Adrenal gland (tissue), 12 donors: ENCODE measurements around the gene B3GLCT. TPM values are rescaled to one million over a fixed set of nuclear protein-coding genes. Genes with fewer than 3 reads are reported as not detected.

Experiments used
- DNase-seq, 7 donors: peaks; one replicate each; pipeline ENCODE4 v3.0.0-alpha.2; 2019 to 2020
- H3K27ac ChIP-seq, 5 donors: fragments of 200-600 bp; sonication (generic) in 4 of 5; 1 replicate in 3 of 5; 2 replicates in 2 of 5; pipeline versions ENCODE4 v1.5.1 to v1.8.0; 2016 to 2020; ENCODE audit warnings: mild to moderate bottlenecking in 1 of 5
- H3K27me3 ChIP-seq: fragments of 200-600 bp; 2 replicates; pipeline ENCODE4 v1.8.0; 2021
- H3K36me3 ChIP-seq, 2 donors: fragments of 200-600 bp; replicated peaks in 1 of 2; 1 replicate in 1 of 2; 2 replicates in 1 of 2; pipeline versions ENCODE4 v1.5.1 to v1.8.0; 2018 to 2022
- H3K4me1 ChIP-seq, 2 donors: fragments of 200-600 bp; replicated peaks in 1 of 2; 1 replicate in 1 of 2; 2 replicates in 1 of 2; pipeline versions ENCODE4 v1.5.1 to v1.8.0; 2018 to 2021
- H3K4me3 ChIP-seq, 4 donors: fragments of 200-600 bp; sonication (generic) in 3 of 4; one replicate each; pipeline ENCODE4 v1.5.1; 2016 to 2018
- H3K9me3 ChIP-seq, 3 donors: fragments of 200-600 bp; sonication (generic) in 1 of 3; replicated peaks in 1 of 3; 1 replicate in 2 of 3; 2 replicates in 1 of 3; pipeline versions ENCODE4 v1.5.1 to v1.8.0; 2016 to 2021
- CTCF ChIP-seq, 6 experiments: fragments of 450-650 bp in 4 of 6; fragments of 200-600 bp in 2 of 6; sonication (generic) in 1 of 6; IDR thresholded peaks; 1 replicate in 5 of 6; 2 replicates in 1 of 6; pipeline versions ENCODE4 v1.5.1 to v1.8.0; 2016 to 2021; ENCODE audit warnings: antibody characterized with exemption in 6 of 6, mild to moderate bottlenecking in 2 of 6, moderate library complexity in 1 of 6
- POLR2A ChIP-seq, 2 donors: fragments of 450-650 bp; IDR thresholded peaks; one replicate each; pipeline ENCODE4 v1.6.1; 2017; ENCODE audit warnings: antibody characterized with exemption in 2 of 2, mild to moderate bottlenecking in 2 of 2, moderate library complexity in 1 of 2
- WGBS, 4 donors: extraction: QIAGEN DNeasy Blood & Tissue Kit in 2 of 4; methylation state at CpG; one replicate each; pipeline versions ENCODE4 v1.1.5 to v1.1.7; 2013 to 2017; 5-methylcytosine and 5-hydroxymethylcytosine counted together
- intact Hi-C, 2 donors: fragments of 100-400 bp; cut with DNase I; formaldehyde crosslinking; loops; one replicate each; pipeline versions ENCODE4 v1.14.1 to v1.15.0; 2022 to 2023
- polyA plus RNA-seq, 3 donors: library from polyadenylated mRNA; stranded (reverse); fragments of 200-250 nt in 2 of 3; fragments of 350-450 nt in 1 of 3; fragmentation: Illumina TruSeq in 1 of 3; extraction: RNeasy Lipid Tissue Mini Kit (QIAGEN cat#74804) in 1 of 3; gene quantifications; one replicate each; pipeline ENCODE4 v1.2.3, GENCODE V29; 2013 to 2014
- total RNA-seq, 9 donors: library from RNA; depleted of rRNA in 4 of 9; stranded (reverse); fragments of >200 nt in 4 of 9; fragments of 120-200 nt in 1 of 9; fragmentation: NEBNext Ultra II Directional in 1 of 9; extraction: Animal tissue kit (Norgen Biotek cat#: 25700) in 1 of 9; gene quantifications; one replicate each; pipeline versions ENCODE4 v1.1.0 to v1.2.4, GENCODE V29; 2013 to 2023
- donor health status: healthy with polysubstance abuse.
- donor health status: Bipolar disorder and iron deficiency.
- donor health status: DM: yes; HTN: yes; CAD: no.
- donor health status: DM: no; HTN: no; CAD: no.
- donor health status: DM: no; HTN: no; CAD: no.
- donor health status: DM: yes; HTN: yes; CAD: no.

Gene B3GLCT
- total and polyA plus RNA-seq, 12 donors: 1.9 to 6.4 (median 3.5) TPM

GRCh38 chr13:31168736-31169135 is 31.0 kb upstream of the B3GLCT start:
- no peak for TF ChIP-seq CTCF (IDR thresholded peaks at IDR 0.05)
- no peak for TF ChIP-seq POLR2A (IDR thresholded peaks at IDR 0.05)
- 92 to 97% (median 93%) methylated on average over 11 of the region's 11 CpGs for WGBS, 4 donors
- intact Hi-C loops: no loop called here

DNA sequence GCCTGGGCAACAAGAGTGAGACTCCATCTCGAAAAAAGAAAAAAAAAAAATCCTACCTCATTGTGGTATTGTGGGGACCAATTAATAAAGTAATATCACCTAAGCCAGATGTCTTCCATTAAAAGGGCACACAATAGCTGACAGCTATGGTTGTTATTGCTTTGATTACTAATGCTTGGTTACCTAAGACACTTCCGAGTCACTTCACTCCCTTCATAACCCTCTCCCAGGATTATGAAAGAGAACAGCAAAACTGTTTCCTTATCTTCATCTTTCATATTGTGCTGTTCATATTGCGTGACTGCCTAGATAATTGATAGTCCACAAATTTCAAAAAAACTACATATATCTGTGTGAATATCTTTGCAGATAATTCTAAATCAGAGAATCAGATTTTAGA is 27.8 kb upstream of the B3GLCT start:
- Histone ChIP-seq H3K36me3 (no peaks in the 10 kb centered on the region), H3K4me3 (no peak overlapping the region), H3K9me3 (no peaks in the 10 kb centered on the region), H3K4me1 (no peaks in the 10 kb centered on the region), H3K27me3 (no peaks in the 10 kb centered on the region), H3K27ac (no peak overlapping the region)
- WGBS, 4 donors: 71 to 84% (median 77%) methylated on average over 3 of the region's 3 CpGs
- intact Hi-C loops: no loop called here
- DNase-seq: no peak
- TF ChIP-seq POLR2A (IDR thresholded peaks at IDR 0.05): no peak
- no peak for TF ChIP-seq CTCF (IDR thresholded peaks at IDR 0.05)

More at GRCh38 chr13:31168736-31169135, 31.0 kb upstream of the B3GLCT start:
- Histone ChIP-seq H3K36me3 (no peaks in the 10 kb centered on the region), H3K4me1 (no peaks in the 10 kb centered on the region), H3K27me3 (no peaks in the 10 kb centered on the region), H3K4me3 (no peak overlapping the region), H3K9me3 (no peaks in the 10 kb centered on the region), H3K27ac (no peak overlapping the region)
- DNase-seq: no peak

GRCh38 chr13:31172535-31172934 is 27.2 kb upstream of the B3GLCT start:
- Histone ChIP-seq H3K27me3 (no peaks in the 10 kb centered on the region), H3K4me3 (no peak overlapping the region), H3K4me1 (no peaks in the 10 kb centered on the region), H3K27ac (no peak overlapping the region), H3K36me3 (no peaks in the 10 kb centered on the region), H3K9me3 (no peaks in the 10 kb centered on the region)
- TF ChIP-seq POLR2A (IDR thresholded peaks at IDR 0.05) (no peak), CTCF (IDR thresholded peaks at IDR 0.05) (no peak)
- 57 to 58% (median 57%) methylated on average over 2 of the region's 2 CpGs for WGBS, 4 donors
- DNase-seq: no peak
- intact Hi-C loops: no loop called here

- WGBS, 4 donors: 66 to 76% (median 71%) methylated on average over 3 of the region's 3 CpGs
- no peaks in the 10 kb centered on the region for H3K9me3 ChIP-seq
- no peaks in the 10 kb centered on the region for H3K36me3 ChIP-seq
- DNase-seq: no peak
- intact Hi-C loops: no loop called here
- H3K4me1 ChIP-seq: no peaks in the 10 kb centered on the region
- no peak overlapping the region for H3K27ac ChIP-seq
- no peaks in the 10 kb centered on the region for H3K27me3 ChIP-seq
- TF ChIP-seq CTCF (IDR thresholded peaks at IDR 0.05) (no peak), POLR2A (IDR thresholded peaks at IDR 0.05) (no peak)
- H3K4me3 ChIP-seq: no peak overlapping the region
These were observed 25.8 kb upstream of the B3GLCT start for GRCh38 chr13:31174018-31174417.
